Skeletal muscle tissue (tissue), 5 donors: Measurements from ENCODE around the gene CGB1. TPM values are rescaled to one million over a fixed set of nuclear protein-coding genes. Genes with fewer than 3 reads are reported as not detected.

Experiments
- H3K27ac ChIP-seq: one replicate; pipeline ENCODE4 v1.7.0; 2013; ENCODE audit warnings: mild to moderate bottlenecking, low read depth, low read length, inconsistent platforms
- H3K27me3 ChIP-seq, 3 donors: one replicate each; pipeline ENCODE4 v1.7.0; 2013; ENCODE audit warnings: low read length in 3 of 3; ENCODE audit not compliant: control insufficient read depth in 3 of 3, insufficient read depth in 3 of 3
- H3K36me3 ChIP-seq, 3 donors: one replicate each; pipeline ENCODE4 v1.7.0; 2013; ENCODE audit warnings: low read length in 3 of 3; ENCODE audit not compliant: control insufficient read depth in 3 of 3, insufficient read depth in 3 of 3
- H3K4me1 ChIP-seq, 3 donors: one replicate each; pipeline ENCODE4 v1.7.0; 2013; ENCODE audit warnings: low read length in 3 of 3, mild to moderate bottlenecking in 3 of 3; ENCODE audit not compliant: control insufficient read depth in 3 of 3, insufficient read depth in 3 of 3
- H3K4me3 ChIP-seq, 3 donors: one replicate each; pipeline ENCODE4 v1.7.0; 2013; ENCODE audit warnings: low read length in 3 of 3
- H3K9ac ChIP-seq, 3 donors: one replicate each; pipeline ENCODE4 v1.7.0; 2013; ENCODE audit warnings: low read length in 3 of 3, mild to moderate bottlenecking in 3 of 3, moderate library complexity in 2 of 3, low read depth in 1 of 3
- H3K9me3 ChIP-seq, 3 donors: one replicate each; pipeline ENCODE4 v1.7.0; 2013; ENCODE audit warnings: low read length in 3 of 3; ENCODE audit not compliant: control insufficient read depth in 3 of 3
- small RNA-seq: library from RNA; depleted of rRNA; stranded (forward); fragments of <200 nt; gene quantifications from one replicate; pipeline ENCODE3, GENCODE V24; 2014
- total RNA-seq: library from RNA; depleted of rRNA; stranded (reverse); fragments of >200 nt; gene quantifications from one replicate; pipeline ENCODE4 v1.2.3, GENCODE V29; 2014
- donor health status: Osteomylitis.

Gene CGB1
- total RNA-seq, 1 donor from 2014 or later = not detected

- peak overlapping the region; percentile 99 to 100 (median 100) for H3K9ac ChIP-seq
- peak overlapping the region; percentile 98 for H3K27ac ChIP-seq
- H3K4me1 ChIP-seq = peaks cover 64 to 81% (median 75%) of the 10 kb centered on the region in 3 donors
- no peaks in the 10 kb centered on the region for H3K27me3 ChIP-seq
- H3K36me3 ChIP-seq = peaks cover 25 to 41% (median 31%) of the 10 kb centered on the region in 3 donors
- no peaks in the 10 kb centered on the region for H3K9me3 ChIP-seq
- H3K4me3 ChIP-seq = peak overlapping the region; percentile 66 to 99 (median 98)
These were observed 46.3 kb downstream of the CGB1 start for GRCh38 chr19:48990400-48990799.

- Histone ChIP-seq H3K4me3 (peak overlapping the region; percentile 66 to 99 (median 98)), H3K9me3 (no peaks in the 10 kb centered on the region), H3K27me3 (no peaks in the 10 kb centered on the region), H3K4me1 (peaks cover 60 to 81% (median 75%) of the 10 kb centered on the region in 3 donors), H3K36me3 (peaks cover 31 to 47% (median 37%) of the 10 kb centered on the region in 3 donors), H3K27ac (peak overlapping the region; percentile 98), H3K9ac (peak overlapping the region; percentile 99 to 100 (median 100))
These were observed 46.9 kb downstream of the CGB1 start for GRCh38 chr19:48989701-48990291.

- peaks cover 52 to 74% (median 66%) of the 10 kb centered on the region in 3 donors for H3K4me1 ChIP-seq
- H3K9me3 ChIP-seq = no peaks in the 10 kb centered on the region
- peaks cover 35 to 49% (median 41%) of the 10 kb centered on the region in 3 donors for H3K36me3 ChIP-seq
- no peaks in the 10 kb centered on the region for H3K27me3 ChIP-seq
- H3K27ac ChIP-seq = peak overlapping the region; percentile 98
- H3K9ac ChIP-seq = peak overlapping the region in 1 of 3 donors; percentile 87
- no peak overlapping the region for H3K4me3 ChIP-seq
These were observed 47.8 kb downstream of the CGB1 start for GRCh38 chr19:48988860-48989259.

GRCh38 chr19:48988286-48988685, 48.4 kb downstream of the CGB1 start:
- Histone ChIP-seq H3K4me1 (peaks cover 52 to 74% (median 65%) of the 10 kb centered on the region in 3 donors), H3K36me3 (peaks cover 40 to 49% (median 46%) of the 10 kb centered on the region in 3 donors), H3K9ac (peak overlapping the region in 1 of 3 donors; percentile 87)

GRCh38 chr19:48987323-48987722, 49.4 kb downstream of the CGB1 start:
- Histone ChIP-seq H3K4me3 (peak overlapping the region in 1 of 3 donors; percentile 29), H3K27ac (peak overlapping the region; percentile 98), H3K9me3 (no peaks in the 10 kb centered on the region), H3K27me3 (no peaks in the 10 kb centered on the region), H3K36me3 (peaks cover 49 to 51% (median 50%) of the 10 kb centered on the region in 3 donors), H3K9ac (peak overlapping the region in 1 of 3 donors; percentile 45), H3K4me1 (peaks cover 52 to 72% (median 66%) of the 10 kb centered on the region in 3 donors)

More at GRCh38 chr19:48988286-48988685, 48.4 kb downstream of the CGB1 start:
- H3K9me3 ChIP-seq = no peaks in the 10 kb centered on the region
- no peak overlapping the region for H3K4me3 ChIP-seq
- H3K27ac ChIP-seq = peak overlapping the region; percentile 98
- no peaks in the 10 kb centered on the region for H3K27me3 ChIP-seq

GRCh38 chr19:48986211-48986610, 50.5 kb downstream of the CGB1 start:
- Histone ChIP-seq H3K27me3 (no peaks in the 10 kb centered on the region), H3K36me3 (peaks cover 49 to 60% (median 55%) of the 10 kb centered on the region in 3 donors), H3K4me3 (no peak overlapping the region), H3K27ac (peak overlapping the region; percentile 98), H3K9ac (peak overlapping the region in 1 of 3 donors; percentile 50), H3K9me3 (no peaks in the 10 kb centered on the region), H3K4me1 (peaks cover 41 to 72% (median 60%) of the 10 kb centered on the region in 3 donors)

- Histone ChIP-seq H3K9ac (peak overlapping the region in 1 of 3 donors; percentile 50), H3K27ac (peak overlapping the region; percentile 98), H3K27me3 (no peaks in the 10 kb centered on the region), H3K4me1 (peaks cover 36 to 67% (median 55%) of the 10 kb centered on the region in 3 donors), H3K4me3 (no peak overlapping the region), H3K9me3 (no peaks in the 10 kb centered on the region), H3K36me3 (peaks cover 45 to 60% (median 52%) of the 10 kb centered on the region in 3 donors)
These were observed 51.0 kb downstream of the CGB1 start for GRCh38 chr19:48985711-48986110.

Small RNA genes lying within 50 kb of the gene (small RNA-seq; reads per million reads assigned to genes)
- not detected for gene MIR6798
- not detected for gene RN7SL708P

Other genes with a start within 250 kb of the CGB1 start
- 13.6 TPM for gene BCAT2, start 225.9 kb downstream of the CGB1 start, total RNA-seq
- gene HSD17B14, start 200.4 kb downstream of the CGB1 start, total RNA-seq = 0.52 TPM
- 14.1 TPM for gene PLEKHA4, start 168.3 kb downstream of the CGB1 start, total RNA-seq
- 26.1 TPM for gene PPP1R15A, start 164.5 kb downstream of the CGB1 start, total RNA-seq
- gene TULP2, start 138.2 kb downstream of the CGB1 start, total RNA-seq = not detected
- 107 TPM for gene NUCB1, start 136.6 kb downstream of the CGB1 start, total RNA-seq
- gene DHDH, start 103.2 kb downstream of the CGB1 start, total RNA-seq = not detected
- 20.4 TPM for gene BAX, start 82.0 kb downstream of the CGB1 start, total RNA-seq
- gene FTL, start 71.6 kb downstream of the CGB1 start, total RNA-seq = 470 TPM
- 42.8 TPM for gene GYS1, start 43.6 kb downstream of the CGB1 start, total RNA-seq
- gene RUVBL2, start 43.0 kb downstream of the CGB1 start, total RNA-seq = 101 TPM
- gene LHB, start 19.8 kb downstream of the CGB1 start, total RNA-seq = not detected
- not detected for gene CGB3, start 12.6 kb downstream of the CGB1 start, total RNA-seq
- not detected for gene CGB2, start 5.0 kb downstream of the CGB1 start, total RNA-seq
- not detected for gene CGB5, start 7.0 kb upstream of the CGB1 start, total RNA-seq
- gene CGB8, start 12.2 kb upstream of the CGB1 start, total RNA-seq = not detected
- 0.52 TPM for gene CGB7, start 20.9 kb upstream of the CGB1 start, total RNA-seq
- gene NTF4, start 27.9 kb upstream of the CGB1 start, total RNA-seq = not detected
- gene KCNA7, start 35.8 kb upstream of the CGB1 start, total RNA-seq = 3.7 TPM
- gene SNRNP70, start 48.6 kb upstream of the CGB1 start, total RNA-seq = 103 TPM
- 18.3 TPM for gene LIN7B, start 77.5 kb upstream of the CGB1 start, total RNA-seq
- gene C19orf73, start 82.2 kb upstream of the CGB1 start, total RNA-seq = not detected
- gene PPFIA3, start 82.6 kb upstream of the CGB1 start, total RNA-seq = 3.1 TPM
- 78.3 TPM for gene HRC, start 118.5 kb upstream of the CGB1 start, total RNA-seq
- 5.2 TPM for gene TRPM4, start 120.9 kb upstream of the CGB1 start, total RNA-seq